HepG2 (cell line): ENCODE data around the gene C12orf60. TPM values are rescaled to one million over a fixed set of nuclear protein-coding genes. Genes with fewer than 3 reads are reported as not detected.
A peak's percentile ranks its signal among the peaks of the same experiment; 100 is the strongest.

Experiments
- AKNA ChIP-seq: sonication (generic); formaldehyde crosslinking; IDR thresholded peaks from 2 replicates; pipeline ENCODE4 v1.4.0; 2020; ENCODE audit warnings: missing genetic modification reagents, borderline replicate concordance
- HCFC1 ChIP-seq: fragments of 150-350 bp; IDR thresholded peaks from 2 replicates; pipeline ENCODE4 v1.6.1; 2014; ENCODE audit warnings: low read depth, low read length
- HNRNPK ChIP-seq: fragments of 200-400 bp; formaldehyde crosslinking; IDR thresholded peaks from 2 replicates; pipeline ENCODE4 v1.6.1; 2018; ENCODE audit warnings: low read length, low read depth, moderate library complexity, mild to moderate bottlenecking; ENCODE audit not compliant: poor library complexity, severe bottlenecking
- KMT2A ChIP-seq: sonication (generic); formaldehyde crosslinking; IDR thresholded peaks from 2 replicates; pipeline ENCODE4 v1.4.0; 2020; ENCODE audit warnings: missing genetic modification reagents
- MED8 ChIP-seq: sonication (generic); formaldehyde crosslinking; IDR thresholded peaks from 2 replicates; pipeline ENCODE4 v1.8.1; 2023; ENCODE audit warnings: mild to moderate bottlenecking, missing genetic modification reagents; ENCODE audit not compliant: insufficient replicate concordance
- SSRP1 ChIP-seq: IDR thresholded peaks from 2 replicates; pipeline ENCODE4 v1.6.1; 2016; ENCODE audit warnings: control low read depth
- WIZ ChIP-seq: sonication (generic); formaldehyde crosslinking; IDR thresholded peaks from 2 replicates; pipeline ENCODE4 v1.5.1; 2020; ENCODE audit warnings: mild to moderate bottlenecking, missing genetic modification reagents
- ZNF101 ChIP-seq: sonication (generic); formaldehyde crosslinking; IDR thresholded peaks from 2 replicates; pipeline ENCODE4 v1.4.0; 2020; ENCODE audit warnings: mild to moderate bottlenecking, low read depth, missing genetic modification reagents, borderline replicate concordance
- ZNF276 ChIP-seq: sonication (generic); formaldehyde crosslinking; IDR thresholded peaks from 2 replicates; pipeline ENCODE4 v1.4.0; 2020; ENCODE audit warnings: mild to moderate bottlenecking, low read depth, missing genetic modification reagents
- ZNF333 ChIP-seq: sonication (generic); formaldehyde crosslinking; IDR thresholded peaks from 2 replicates; pipeline ENCODE4 v1.4.0; 2020; ENCODE audit warnings: mild to moderate bottlenecking, missing genetic modification reagents, borderline replicate concordance
- ZNF773 ChIP-seq: sonication (generic); formaldehyde crosslinking; IDR thresholded peaks from 2 replicates; pipeline ENCODE4 v1.4.0; 2020; ENCODE audit warnings: missing genetic modification reagents, borderline replicate concordance
- ZNF790 ChIP-seq: sonication (generic); formaldehyde crosslinking; IDR thresholded peaks from 2 replicates; pipeline ENCODE4 v1.8.0; 2022; ENCODE audit warnings: missing genetic modification reagents, mild to moderate bottlenecking, borderline replicate concordance
- polyA plus RNA-seq, 8 experiments: library from polyadenylated mRNA; depleted of rRNA in 3 of 8; stranded (reverse) in 7 of 8; unstranded in 1 of 8; fragments of >200 nt; fragmentation: Illumina TruSeq in 4 of 8; extraction: Trizol in 4 of 8; gene quantifications; 2 replicates each; pipeline versions ENCODE4 v1.2.1 to v1.2.3, GENCODE V29; 2011 to 2016; ENCODE audit warnings: low read depth in 4 of 8, missing spikeins in 1 of 8, mixed read lengths in 1 of 8; ENCODE audit not compliant: insufficient read depth in 1 of 8
- total RNA-seq, 5 experiments: library from RNA; depleted of rRNA; stranded (reverse); fragments of >200 nt; fragmentation: Illumina TruSeq; extraction: Trizol; gene quantifications; 2 replicates each; pipeline ENCODE4 v1.2.3, GENCODE V29; 2016; ENCODE audit warnings: low read depth in 1 of 5
- TF ChIP-seq, protein P1 (sequence below): conservative IDR thresholded peaks from 2 replicates; pipeline ENCODE4 v1.6.1; 2018; ENCODE audit warnings: missing genetic modification reagents
- TF ChIP-seq, protein P2 (sequence below): sonication (generic); formaldehyde crosslinking; IDR thresholded peaks from 2 replicates; pipeline ENCODE4 v1.8.0; 2022; ENCODE audit warnings: missing genetic modification reagents, mild to moderate bottlenecking, inconsistent platforms, borderline replicate concordance
- TF ChIP-seq, protein P3 (sequence below): sonication (generic); formaldehyde crosslinking; IDR thresholded peaks from 2 replicates; pipeline ENCODE4 v1.8.0; 2022; ENCODE audit warnings: mild to moderate bottlenecking, missing genetic modification reagents, borderline replicate concordance

Gene C12orf60
- total and polyA plus RNA-seq, 2 of the 13 experiments (the other 11 are each of a cell fraction or from before 2014, with no cell fraction given): 0.55 to 1.4 TPM

DNA sequence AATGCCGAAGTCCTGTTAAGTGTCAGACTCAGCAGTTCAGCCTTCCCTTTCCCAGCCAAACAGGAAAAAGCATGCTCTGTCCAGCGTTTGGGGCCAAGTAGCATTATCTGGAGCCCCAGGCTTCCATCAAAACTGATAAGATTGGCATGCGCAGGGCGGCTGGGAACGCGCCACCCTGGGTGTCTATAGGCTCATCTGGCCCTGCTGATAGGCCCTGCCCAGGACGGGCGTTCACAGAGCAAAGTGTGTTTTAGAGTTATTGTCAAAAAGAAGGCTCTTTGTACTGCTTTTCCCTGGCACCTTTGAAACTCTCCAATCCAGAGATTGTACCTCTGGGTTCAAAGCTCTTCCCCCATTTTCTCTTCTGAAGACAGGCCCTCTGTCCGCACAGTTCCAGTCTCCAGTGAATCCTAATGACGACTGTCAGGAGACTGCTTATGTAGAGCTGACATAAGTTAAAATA lies 40.0 kb downstream of the C12orf60 start, which contains the start of gene ART4 (continued):
- TF ChIP-seq, protein P1, sequence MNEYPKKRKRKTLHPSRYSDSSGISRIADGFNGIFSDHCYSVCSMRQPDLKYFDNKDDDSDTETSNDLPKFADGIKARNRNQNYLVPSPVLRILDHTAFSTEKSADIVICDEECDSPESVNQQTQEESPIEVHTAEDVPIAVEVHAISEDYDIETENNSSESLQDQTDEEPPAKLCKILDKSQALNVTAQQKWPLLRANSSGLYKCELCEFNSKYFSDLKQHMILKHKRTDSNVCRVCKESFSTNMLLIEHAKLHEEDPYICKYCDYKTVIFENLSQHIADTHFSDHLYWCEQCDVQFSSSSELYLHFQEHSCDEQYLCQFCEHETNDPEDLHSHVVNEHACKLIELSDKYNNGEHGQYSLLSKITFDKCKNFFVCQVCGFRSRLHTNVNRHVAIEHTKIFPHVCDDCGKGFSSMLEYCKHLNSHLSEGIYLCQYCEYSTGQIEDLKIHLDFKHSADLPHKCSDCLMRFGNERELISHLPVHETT (CRISPR knock-in tag): no peak
- TF ChIP-seq HCFC1 (no peak), ZNF276 (CRISPR knock-in tag) (no peak), WIZ (0 out of 2 replicates have a peak, but pooled peaks have one; percentile 59), ZNF101 (CRISPR knock-in tag) (no peak; the same call in 1 of the 2 replicates), ZNF790 (CRISPR knock-in tag) (no peak), AKNA (CRISPR knock-in tag) (no peak), SSRP1 (CRISPR knock-in tag) (no peak), ZNF333 (CRISPR knock-in tag) (no peak), HNRNPK (no peak), ZNF773 (CRISPR knock-in tag) (no peak), MED8 (CRISPR knock-in tag) (no peak), KMT2A (peak; percentile 62; the same call in 1 of the 2 replicates)
- TF ChIP-seq, protein P2, sequence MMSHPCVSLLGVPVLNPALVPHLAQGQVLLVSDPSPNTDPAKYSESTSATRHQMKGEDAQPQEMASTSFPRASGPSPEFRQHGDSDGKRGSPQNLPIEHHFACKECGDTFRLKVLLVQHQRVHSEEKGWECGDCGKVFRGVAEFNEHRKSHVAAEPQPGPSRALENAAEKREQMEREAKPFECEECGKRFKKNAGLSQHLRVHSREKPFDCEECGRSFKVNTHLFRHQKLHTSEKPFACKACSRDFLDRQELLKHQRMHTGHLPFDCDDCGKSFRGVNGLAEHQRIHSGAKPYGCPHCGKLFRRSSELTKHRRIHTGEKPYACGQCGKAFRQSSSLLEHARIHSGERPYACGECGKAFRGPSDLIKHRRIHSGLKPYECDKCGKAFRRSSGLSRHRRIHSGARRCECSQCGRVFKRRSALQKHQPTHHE: no peak
- TF ChIP-seq, protein P3, sequence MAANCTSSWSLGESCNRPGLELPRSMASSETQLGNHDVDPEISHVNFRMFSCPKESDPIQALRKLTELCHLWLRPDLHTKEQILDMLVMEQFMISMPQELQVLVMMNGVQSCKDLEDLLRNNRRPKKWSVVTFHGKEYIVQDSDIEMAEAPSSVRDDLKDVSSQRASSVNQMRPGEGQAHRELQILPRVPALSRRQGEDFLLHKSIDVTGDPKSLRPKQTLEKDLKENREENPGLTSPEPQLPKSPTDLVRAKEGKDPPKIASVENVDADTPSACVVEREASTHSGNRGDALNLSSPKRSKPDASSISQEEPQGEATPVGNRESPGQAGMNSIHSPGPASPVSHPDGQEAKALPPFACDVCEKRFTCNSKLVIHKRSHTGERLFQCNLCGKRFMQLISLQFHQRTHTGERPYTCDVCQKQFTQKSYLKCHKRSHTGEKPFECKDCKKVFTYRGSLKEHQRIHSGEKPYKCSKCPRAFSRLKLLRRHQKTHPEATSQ (CRISPR knock-in tag): no peak; the same call in 1 of the 2 replicates
